ENCODE data around the gene SPTBN5. TPM values are rescaled to one million over a fixed set of nuclear protein-coding genes. Genes with fewer than 3 reads are reported as not detected.

The SPTBN5 gene
- total RNA-seq, 2 experiments from 2014 or later: 0.03 to 0.17 TPM

GRCh38 chr15:41885841-41886240 is 8.0 kb downstream of the SPTBN5 start:
- TF ChIP-seq EZH2phosphoT487 (IDR thresholded peaks at IDR 0.05; ENCODE audit: borderline replicate concordance, low read depth, low read length) (no peak), CTCF (conservative IDR thresholded peaks at IDR 0.05; ENCODE audit: low read length) (no peak)
- Histone ChIP-seq H3K4me3 (ENCODE audit: low read depth, low read length, poor library complexity, severe bottlenecking) (no peak overlapping the region), H3K27ac (ENCODE audit: low read depth, low read length, poor library complexity, severe bottlenecking) (no peak overlapping the region), H3K9me2 (ENCODE audit: insufficient read depth, low read length) (no peaks in the 10 kb centered on the region), H3K4me2 (ENCODE audit: low read length) (no peak overlapping the region), H3K4me1 (ENCODE audit: insufficient read depth, low read length, poor library complexity, severe bottlenecking) (peaks cover 8% of the 10 kb centered on the region), H3K9me3 (ENCODE audit: low read length) (no peaks in the 10 kb centered on the region), H4K20me1 (ENCODE audit: insufficient read depth, low read length) (no peaks in the 10 kb centered on the region), H3K79me2 (ENCODE audit: insufficient read depth, low read depth, low read length) (no peaks in the 10 kb centered on the region), H3K36me3 (ENCODE audit: insufficient read depth, low read length) (no peaks in the 10 kb centered on the region), H2AFZ (ENCODE audit: low read length) (no peak overlapping the region)
- ChIA-PET CTCF (ENCODE audit: unreplicated experiment) (no interaction called here), POLR2A (no interaction called here)
- intact Hi-C loops (cut with micrococcal nuclease; ENCODE audit: unreplicated experiment): no loop called here
- DNase-seq (ENCODE audit: low spot score): no peak
- BruUV-seq (replicated peaks): no TSS peak

DNA sequence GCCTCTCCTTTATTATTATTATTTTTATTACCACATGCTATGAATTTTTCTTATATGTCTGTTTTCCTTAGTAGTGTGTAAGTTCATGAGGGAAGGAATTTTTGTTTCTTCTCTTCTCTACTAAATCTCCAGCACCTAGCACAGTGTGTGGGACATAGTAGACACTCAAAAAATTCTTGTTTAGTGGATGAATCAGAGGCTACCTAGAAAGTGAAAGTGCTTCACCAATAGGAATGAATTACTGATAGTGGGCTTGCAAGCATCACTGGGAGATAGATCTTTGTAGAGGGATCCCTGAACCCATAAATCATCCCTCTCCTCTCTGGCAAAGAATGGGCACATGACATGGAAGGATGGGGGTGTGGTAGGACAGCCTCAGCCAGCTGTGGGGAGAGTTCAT is 8.5 kb downstream of the SPTBN5 start:
- Histone ChIP-seq H2AFZ (ENCODE audit: low read length) (no peak overlapping the region), H3K4me1 (ENCODE audit: insufficient read depth, low read length, poor library complexity, severe bottlenecking) (peaks cover 8% of the 10 kb centered on the region), H4K20me1 (ENCODE audit: insufficient read depth, low read length) (no peaks in the 10 kb centered on the region), H3K4me2 (ENCODE audit: low read length) (no peak overlapping the region), H3K79me2 (ENCODE audit: insufficient read depth, low read depth, low read length) (no peaks in the 10 kb centered on the region), H3K9me2 (ENCODE audit: insufficient read depth, low read length) (no peaks in the 10 kb centered on the region), H3K9me3 (ENCODE audit: low read length) (no peaks in the 10 kb centered on the region), H3K36me3 (ENCODE audit: insufficient read depth, low read length) (no peaks in the 10 kb centered on the region), H3K4me3 (ENCODE audit: low read depth, low read length, poor library complexity, severe bottlenecking) (no peak overlapping the region), H3K27ac (ENCODE audit: low read depth, low read length, poor library complexity, severe bottlenecking) (no peak overlapping the region)
- BruUV-seq (replicated peaks): no TSS peak
- DNase-seq (ENCODE audit: low spot score): no peak
- CTCF ChIA-PET (ENCODE audit: unreplicated experiment): no interaction called here
- TF ChIP-seq EZH2phosphoT487 (IDR thresholded peaks at IDR 0.05; ENCODE audit: borderline replicate concordance, low read depth, low read length) (no peak), CTCF (conservative IDR thresholded peaks at IDR 0.05; ENCODE audit: low read length) (no peak)
- POLR2A ChIA-PET: no interaction called here
- intact Hi-C loops (cut with micrococcal nuclease; ENCODE audit: unreplicated experiment): no loop called here

- no peak for DNase-seq (ENCODE audit: low spot score)
- no peak overlapping the region for H2AFZ ChIP-seq (ENCODE audit: low read length)
- ChIA-PET POLR2A (no interaction called here), CTCF (ENCODE audit: unreplicated experiment) (no interaction called here)
- H3K9me2 ChIP-seq (ENCODE audit: insufficient read depth, low read length): no peaks in the 10 kb centered on the region
- no TSS peak for BruUV-seq (replicated peaks)
- H4K20me1 ChIP-seq (ENCODE audit: insufficient read depth, low read length): no peaks in the 10 kb centered on the region
- intact Hi-C loops (cut with micrococcal nuclease; ENCODE audit: unreplicated experiment): no loop called here
- no peak for TF ChIP-seq EZH2phosphoT487 (IDR thresholded peaks at IDR 0.05; ENCODE audit: borderline replicate concordance, low read depth, low read length)
- TF ChIP-seq CTCF (conservative IDR thresholded peaks at IDR 0.05; ENCODE audit: low read length): no peak
- no peak overlapping the region for H3K4me2 ChIP-seq (ENCODE audit: low read length)
- no peak overlapping the region for H3K27ac ChIP-seq (ENCODE audit: low read depth, low read length, poor library complexity, severe bottlenecking)
- no peak overlapping the region for H3K4me3 ChIP-seq (ENCODE audit: low read depth, low read length, poor library complexity, severe bottlenecking)
- no peaks in the 10 kb centered on the region for H3K9me3 ChIP-seq (ENCODE audit: low read length)
- peaks cover 8% of the 10 kb centered on the region for H3K4me1 ChIP-seq (ENCODE audit: insufficient read depth, low read length, poor library complexity, severe bottlenecking)
- no peaks in the 10 kb centered on the region for H3K79me2 ChIP-seq (ENCODE audit: insufficient read depth, low read depth, low read length)
- H3K36me3 ChIP-seq (ENCODE audit: insufficient read depth, low read length): no peaks in the 10 kb centered on the region
These were observed 9.4 kb downstream of the SPTBN5 start for GRCh38 chr15:41884458-41884857.
